Gastrocnemius medialis (tissue), 4 donors: ENCODE results near the gene HERPUD1. TPM values are rescaled to one million over a fixed set of nuclear protein-coding genes. Genes with fewer than 3 reads are reported as not detected.

Experiments used
- ATAC-seq, 2 donors: fragments of 150-250 bp; one replicate each; pipeline ENCODE4 v1.9.1; 2016
- DNase-seq, 2 donors: peaks; one replicate each; pipeline ENCODE4 v3.0.0-alpha.2; 2019
- H3K27ac ChIP-seq, 4 donors: fragments of 200-600 bp; sonication (generic); 1 replicate in 1 of 4; 2 replicates in 3 of 4; pipeline ENCODE4 v1.5.1; 2016 to 2018; ENCODE audit warnings: mild to moderate bottlenecking in 2 of 4, moderate library complexity in 1 of 4
- H3K27me3 ChIP-seq, 3 donors: fragments of 200-600 bp; sonication (generic) in 2 of 3; 1 replicate in 1 of 3; 2 replicates in 2 of 3; pipeline versions ENCODE4 v1.5.1 to v1.6.0; 2016 to 2019; ENCODE audit warnings: mild to moderate bottlenecking in 1 of 3, moderate library complexity in 1 of 3
- H3K36me3 ChIP-seq, 2 donors: fragments of 200-600 bp; sonication (generic) in 1 of 2; one replicate each; pipeline ENCODE4 v1.5.1; 2017 to 2018
- H3K4me1 ChIP-seq, 2 donors: fragments of 200-600 bp; sonication (generic) in 1 of 2; one replicate each; pipeline ENCODE4 v1.5.1; 2016 to 2017; ENCODE audit warnings: mild to moderate bottlenecking in 2 of 2
- H3K4me3 ChIP-seq, 4 donors: fragments of 200-600 bp; sonication (generic) in 3 of 4; 1 replicate in 1 of 4; 2 replicates in 3 of 4; pipeline ENCODE4 v1.5.1; 2016 to 2019; ENCODE audit warnings: mild to moderate bottlenecking in 2 of 4
- H3K9me3 ChIP-seq, 3 donors: fragments of 200-600 bp; sonication (generic) in 2 of 3; 1 replicate in 1 of 3; 2 replicates in 2 of 3; pipeline ENCODE4 v1.5.1; 2016 to 2019
- CTCF ChIP-seq, 5 experiments: fragments of 450-650 bp in 3 of 5; fragments of 200-600 bp in 2 of 5; sonication (generic) in 2 of 5; IDR thresholded peaks in 4 of 5; conservative IDR thresholded peaks in 1 of 5; 1 replicate in 4 of 5; 2 replicates in 1 of 5; pipeline ENCODE4 v1.5.1; 2016 to 2019; ENCODE audit warnings: antibody characterized with exemption in 5 of 5, mild to moderate bottlenecking in 3 of 5, moderate library complexity in 3 of 5
- POLR2A ChIP-seq, 2 donors: fragments of 450-650 bp; IDR thresholded peaks; one replicate each; pipeline ENCODE4 v1.6.1; 2017; ENCODE audit warnings: antibody characterized with exemption in 2 of 2, mild to moderate bottlenecking in 2 of 2, moderate library complexity in 2 of 2
- in situ Hi-C, 4 donors: fragments of 200-750 bp; cut with MboI; loops; one replicate each; pipeline versions ENCODE4 v1.15.0 to v1.8.0; 2017; ENCODE audit warnings: low sequenced_read_pairs in 4 of 4
- intact Hi-C: fragments of 100-400 bp; cut with DNase I; formaldehyde crosslinking; loops from one replicate; pipeline ENCODE4 v1.15.1; 2023; ENCODE audit warnings: low total_unique reads
- total RNA-seq, 4 donors: library from RNA; depleted of rRNA; stranded (reverse); fragments of >200 nt; gene quantifications; one replicate each; pipeline versions ENCODE4 v1.1.0 to v1.2.3, GENCODE V29; 2016

HERPUD1 gene
- total RNA-seq, 4 donors from 2014 or later: 110 to 281 (median 125) TPM

- Histone ChIP-seq H3K27me3 (peaks cover 0 to 11% (median 4%) of the 10 kb centered on the region in 3 donors), H3K4me3 (no peak overlapping the region), H3K36me3 (no peaks in the 10 kb centered on the region), H3K9me3 (no peaks in the 10 kb centered on the region), H3K4me1 (peaks cover 7 to 11% of the 10 kb centered on the region in 2 donors), H3K27ac (no peak overlapping the region)
- no peak for ATAC-seq
- in situ Hi-C loops: no loop called here
- intact Hi-C loops: no loop called here
- no peak for DNase-seq
- TF ChIP-seq CTCF (IDR thresholded peaks at IDR 0.05 in 4 of 5, conservative IDR thresholded peaks at IDR 0.05 in 1 of 5) (no peak), POLR2A (IDR thresholded peaks at IDR 0.05) (no peak)
Measured at GRCh38 chr16:56912746-56913708, 18.9 kb upstream of the HERPUD1 start.

- H3K9me3 ChIP-seq: no peaks in the 10 kb centered on the region
- H3K27ac ChIP-seq: peak overlapping the region in 1 of 4 donors; percentile 15
- no peak for DNase-seq
- H3K36me3 ChIP-seq: no peaks in the 10 kb centered on the region
- H3K4me1 ChIP-seq: peaks cover 7 to 11% of the 10 kb centered on the region in 2 donors
- H3K27me3 ChIP-seq: peaks cover 0 to 11% (median 4%) of the 10 kb centered on the region in 3 donors
- in situ Hi-C loops (no loop called here), intact Hi-C loops (no loop called here)
- no peak for TF ChIP-seq POLR2A (IDR thresholded peaks at IDR 0.05)
- TF ChIP-seq CTCF (IDR thresholded peaks at IDR 0.05 in 4 of 5, conservative IDR thresholded peaks at IDR 0.05 in 1 of 5): no peak
- ATAC-seq: no peak
- no peak overlapping the region for H3K4me3 ChIP-seq
Measured at GRCh38 chr16:56914896-56915295, 17.0 kb upstream of the HERPUD1 start.

GRCh38 chr16:56915336-56916119 lies 16.4 kb upstream of the HERPUD1 start:
- H3K4me1 ChIP-seq: peaks cover 7 to 9% of the 10 kb centered on the region in 2 donors
- no peak for ATAC-seq

More at GRCh38 chr16:56915336-56916119, 16.4 kb upstream of the HERPUD1 start:
- in situ Hi-C loops (no loop called here), intact Hi-C loops (no loop called here)
- Histone ChIP-seq H3K27me3 (peaks cover 0 to 11% (median 4%) of the 10 kb centered on the region in 3 donors), H3K4me3 (no peak overlapping the region), H3K9me3 (no peaks in the 10 kb centered on the region), H3K27ac (peak overlapping the region in 1 of 4 donors; percentile 15), H3K36me3 (no peaks in the 10 kb centered on the region)
- TF ChIP-seq CTCF (IDR thresholded peaks at IDR 0.05 in 4 of 5, conservative IDR thresholded peaks at IDR 0.05 in 1 of 5) (no peak), POLR2A (IDR thresholded peaks at IDR 0.05) (no peak)
- no peak for DNase-seq
